Measurements from ENCODE around the gene LAMA3. TPM values are rescaled to one million over a fixed set of nuclear protein-coding genes. Genes with fewer than 3 reads are reported as not detected.

LAMA3 gene
- total RNA-seq, 1 donor from 2014 or later = 0.47 TPM

DNA sequence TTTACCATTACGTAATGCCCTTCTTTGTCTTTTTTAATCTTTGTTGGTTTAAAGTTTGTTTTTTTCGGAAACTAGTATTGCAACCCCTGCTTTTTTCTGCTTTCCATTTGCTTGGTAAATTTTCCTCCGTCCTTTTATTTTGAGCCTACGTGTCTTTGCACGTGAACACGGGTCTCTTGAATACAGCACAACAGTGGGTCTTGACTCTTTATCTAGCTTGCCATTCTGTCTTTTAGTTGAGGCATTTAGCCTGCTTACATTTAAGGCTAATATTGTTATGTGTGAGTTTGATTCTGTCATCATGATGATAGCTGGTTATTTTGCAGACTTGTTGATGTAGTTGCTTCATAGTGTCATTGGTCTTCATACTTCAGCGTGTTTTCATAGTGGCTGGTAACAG, 287.9 kb downstream of the LAMA3 start:
- Histone ChIP-seq H3K4me2 (no peak overlapping the region), H2AFZ (replicated peaks) (no peak overlapping the region), H3K9me3 (ENCODE audit: low read depth) (no peaks in the 10 kb centered on the region), H3F3A (ENCODE audit: low read depth) (no peaks in the 10 kb centered on the region), H3K27ac (no peak overlapping the region), H3K79me2 (ENCODE audit: low read depth) (no peaks in the 10 kb centered on the region), H3K36me3 (no peaks in the 10 kb centered on the region), H3K9ac (no peak overlapping the region), H3K27me3 (no peaks in the 10 kb centered on the region), H4K20me1 (ENCODE audit: low read depth) (no peaks in the 10 kb centered on the region), H3K4me1 (peaks cover 12% of the 10 kb centered on the region), H3K4me3 (no peak overlapping the region)
- peaks cover 13% of the 10 kb centered on the region for H3K4me1 Mint-ChIP-seq
- peaks cover 3% of the 10 kb centered on the region for H3K27me3 Mint-ChIP-seq (ENCODE audit: insufficient read depth, low read depth)
- no peak for DNase-seq (ENCODE audit: low spot score)
- no peak overlapping the region for H3K4me3 Mint-ChIP-seq
- no peak for TF ChIP-seq CTCF (IDR thresholded peaks at IDR 0.05)
- no peak for TF ChIP-seq EZH2phosphoT487 (IDR thresholded peaks at IDR 0.05)
- no peak for TF ChIP-seq EZH2 (IDR thresholded peaks at IDR 0.05)
- H3K36me3 Mint-ChIP-seq = no peaks in the 10 kb centered on the region
- H3K9me3 Mint-ChIP-seq = peaks cover 22% of the 10 kb centered on the region
- no peak overlapping the region for H3K27ac Mint-ChIP-seq

GRCh38 chr18:23977719-23978483, 288.6 kb downstream of the LAMA3 start:
- H3K4me3 Mint-ChIP-seq = no peak overlapping the region
- H3K4me1 Mint-ChIP-seq = peaks cover 19% of the 10 kb centered on the region
- peaks cover 3% of the 10 kb centered on the region for H3K27me3 Mint-ChIP-seq (ENCODE audit: insufficient read depth, low read depth)
- peaks cover 22% of the 10 kb centered on the region for H3K9me3 Mint-ChIP-seq
- TF ChIP-seq EZH2 (IDR thresholded peaks at IDR 0.05) (no peak), EZH2phosphoT487 (IDR thresholded peaks at IDR 0.05) (no peak), CTCF (IDR thresholded peaks at IDR 0.05) (no peak)
- H3K27ac Mint-ChIP-seq = no peak overlapping the region
- no peak overlapping the region for H3K9ac ChIP-seq
- no peak overlapping the region for H3K4me2 ChIP-seq
- no peaks in the 10 kb centered on the region for H3K79me2 ChIP-seq (ENCODE audit: low read depth)
- H3K4me3 ChIP-seq = no peak overlapping the region
- H2AFZ ChIP-seq (replicated peaks) = no peak overlapping the region
- peaks cover 20% of the 10 kb centered on the region for H3K4me1 ChIP-seq
- no peak overlapping the region for H3K27ac ChIP-seq
- H3K36me3 ChIP-seq = no peaks in the 10 kb centered on the region
- no peaks in the 10 kb centered on the region for H3K9me3 ChIP-seq (ENCODE audit: low read depth)
- no peak for DNase-seq (ENCODE audit: low spot score)
- no peaks in the 10 kb centered on the region for H3K36me3 Mint-ChIP-seq
- no peaks in the 10 kb centered on the region for H3K27me3 ChIP-seq
- no peaks in the 10 kb centered on the region for H3F3A ChIP-seq (ENCODE audit: low read depth)
- no peaks in the 10 kb centered on the region for H4K20me1 ChIP-seq (ENCODE audit: low read depth)

- Histone ChIP-seq H2AFZ (replicated peaks) (peak overlapping the region; percentile 27), H4K20me1 (ENCODE audit: low read depth) (no peaks in the 10 kb centered on the region), H3K36me3 (no peaks in the 10 kb centered on the region), H3K27me3 (no peaks in the 10 kb centered on the region), H3K4me2 (peak overlapping the region; percentile 35), H3K4me3 (no peak overlapping the region), H3K9me3 (ENCODE audit: low read depth) (no peaks in the 10 kb centered on the region), H3K27ac (no peak overlapping the region), H3K9ac (no peak overlapping the region), H3F3A (ENCODE audit: low read depth) (no peaks in the 10 kb centered on the region), H3K4me1 (peaks cover 21% of the 10 kb centered on the region), H3K79me2 (ENCODE audit: low read depth) (no peaks in the 10 kb centered on the region)
- no peak for TF ChIP-seq CTCF (IDR thresholded peaks at IDR 0.05)
- TF ChIP-seq EZH2phosphoT487 (IDR thresholded peaks at IDR 0.05) = no peak
- TF ChIP-seq EZH2 (IDR thresholded peaks at IDR 0.05) = no peak
- Mint-ChIP-seq H3K27me3 (ENCODE audit: insufficient read depth, low read depth) (no peaks in the 10 kb centered on the region), H3K9me3 (peaks cover 7% of the 10 kb centered on the region), H3K36me3 (no peaks in the 10 kb centered on the region), H3K27ac (peak overlapping the region; percentile 46), H3K4me1 (peaks cover 30% of the 10 kb centered on the region), H3K4me3 (peak overlapping the region; percentile 60)
- DNase-seq (ENCODE audit: low spot score) = peak; percentile 46
Observed at GRCh38 chr18:23981369-23981980, 292.2 kb downstream of the LAMA3 start.

Data from neural progenitor cell (in vitro differentiated cells).